CD14-positive monocyte (primary cell): Measurements from ENCODE around the gene TJAP1. TPM values are rescaled to one million over a fixed set of nuclear protein-coding genes. Genes with fewer than 3 reads are reported as not detected.
"Not testable (repeated sequence)": the region's sequence is repeated elsewhere in the genome, so short reads cannot be mapped to it uniquely, and the experiment has no call there.

Experiments
- DNase-seq, 3 donors: peaks; one replicate each; pipeline ENCODE4 v3.0.0-alpha.2; 2011 to 2022
- H2AFZ ChIP-seq: 2 replicates; pipeline ENCODE4 v1.6.0; 2012; ENCODE audit warnings: mild to moderate bottlenecking, low read depth, low read length, inconsistent platforms; ENCODE audit not compliant: insufficient read depth, poor library complexity, severe bottlenecking
- H3K27ac ChIP-seq, 2 donors: 1 replicate in 1 of 2; 2 replicates in 1 of 2; pipeline ENCODE4 v1.5.1; 2012 to 2013; ENCODE audit warnings: low read length in 2 of 2, control low read depth in 1 of 2, inconsistent platforms in 1 of 2, low read depth in 1 of 2, mild to moderate bottlenecking in 1 of 2
- H3K27me3 ChIP-seq, 2 donors: one replicate each; pipeline versions ENCODE4 v1.6.0 to v1.6.1; 2011 to 2013; ENCODE audit warnings: low read length in 2 of 2; ENCODE audit not compliant: control insufficient read depth in 2 of 2, insufficient read depth in 2 of 2
- H3K36me3 ChIP-seq, 2 donors: replicated peaks in 1 of 2; 1 replicate in 1 of 2; 2 replicates in 1 of 2; pipeline versions ENCODE4 v1.5.1 to v1.6.1; 2012 to 2013; ENCODE audit warnings: low read length in 2 of 2, control low read depth in 1 of 2, inconsistent platforms in 1 of 2, mild to moderate bottlenecking in 1 of 2; ENCODE audit not compliant: insufficient read depth in 2 of 2, control insufficient read depth in 1 of 2
- H3K4me1 ChIP-seq, 2 donors: 1 replicate in 1 of 2; 2 replicates in 1 of 2; pipeline versions ENCODE4 v1.5.1 to v1.6.1; 2012 to 2013; ENCODE audit warnings: low read length in 2 of 2, control low read depth in 1 of 2, inconsistent platforms in 1 of 2, mild to moderate bottlenecking in 1 of 2, moderate library complexity in 1 of 2; ENCODE audit not compliant: insufficient read depth in 2 of 2, control insufficient read depth in 1 of 2
- H3K4me2 ChIP-seq: replicated peaks from 2 replicates; pipeline ENCODE3; 2012; ENCODE audit warnings: low read length, moderate library complexity, mild to moderate bottlenecking; ENCODE audit not compliant: poor library complexity, severe bottlenecking; ENCODE audit errors: extremely low read depth
- H3K4me3 ChIP-seq, 3 experiments: fragments of 200-600 bp in 1 of 3; sonication (generic) in 1 of 3; replicated peaks in 1 of 3; 1 replicate in 2 of 3; 2 replicates in 1 of 3; pipeline ENCODE4 v1.5.1; 2011 to 2013; ENCODE audit warnings: low read length in 3 of 3, mild to moderate bottlenecking in 3 of 3, control low read depth in 2 of 3, low read depth in 2 of 3, inconsistent platforms in 1 of 3, moderate library complexity in 1 of 3
- H3K79me2 ChIP-seq: 2 replicates; pipeline ENCODE4 v1.6.0; 2012; ENCODE audit warnings: mild to moderate bottlenecking, control low read depth, inconsistent platforms, low read length, moderate library complexity; ENCODE audit not compliant: insufficient read depth
- H3K9ac ChIP-seq: 2 replicates; pipeline ENCODE4 v1.6.0; 2017; ENCODE audit warnings: low read length, mild to moderate bottlenecking; ENCODE audit not compliant: insufficient read depth, poor library complexity, severe bottlenecking
- H3K9me3 ChIP-seq, 2 donors: replicated peaks in 1 of 2; 1 replicate in 1 of 2; 2 replicates in 1 of 2; pipeline versions ENCODE4 v1.5.1 to v1.6.1; 2012 to 2013; ENCODE audit warnings: low read length in 2 of 2, control low read depth in 1 of 2; ENCODE audit not compliant: control insufficient read depth in 1 of 2, insufficient read depth in 1 of 2
- H4K20me1 ChIP-seq: 2 replicates; pipeline ENCODE4 v1.6.0; 2012; ENCODE audit warnings: mild to moderate bottlenecking, low read length, control low read depth, moderate library complexity; ENCODE audit not compliant: insufficient read depth
- H3K27ac Mint-ChIP-seq, 7 donors: one replicate each; pipeline ENCODE4 v1.8.0; 2020; ENCODE audit warnings: mild to moderate bottlenecking in 7 of 7, mixed read lengths in 7 of 7, moderate library complexity in 6 of 7, inconsistent platforms in 2 of 7
- H3K27me3 Mint-ChIP-seq, 3 donors: one replicate each; pipeline ENCODE4 v1.8.0; 2021 to 2022; ENCODE audit warnings: low read depth in 3 of 3, mild to moderate bottlenecking in 3 of 3, mixed read lengths in 3 of 3, moderate library complexity in 3 of 3, inconsistent platforms in 1 of 3
- H3K36me3 Mint-ChIP-seq, 2 donors: one replicate each; pipeline ENCODE4 v1.8.0; 2020; ENCODE audit warnings: mixed read lengths in 2 of 2, inconsistent platforms in 1 of 2, mild to moderate bottlenecking in 1 of 2
- H3K4me1 Mint-ChIP-seq: one replicate; pipeline ENCODE4 v1.8.0; 2020; ENCODE audit warnings: mild to moderate bottlenecking, mixed read lengths
- H3K4me3 Mint-ChIP-seq, 2 donors: one replicate each; pipeline ENCODE4 v1.8.0; 2020; ENCODE audit warnings: mild to moderate bottlenecking in 2 of 2, mixed read lengths in 2 of 2, moderate library complexity in 1 of 2
- H3K9me3 Mint-ChIP-seq, 7 donors: one replicate each; pipeline ENCODE4 v1.8.0; 2020 to 2022; ENCODE audit warnings: mixed read lengths in 7 of 7, mild to moderate bottlenecking in 6 of 7, moderate library complexity in 6 of 7, inconsistent platforms in 2 of 7
- WGBS: methylation state at CpG from one replicate; pipeline ENCODE4 v1.1.5; 2013; ENCODE audit warnings: missing lambda C conversion rate; ENCODE audit not compliant: insufficient coverage; 5-methylcytosine and 5-hydroxymethylcytosine counted together
- intact Hi-C, 2 donors: fragments of 100-400 bp; cut with micrococcal nuclease; formaldehyde crosslinking; loops; one replicate each; pipeline versions ENCODE4 v1.15.0 to v1.15.1; 2023
- polyA plus RNA-seq, 3 donors: library from polyadenylated mRNA; depleted of rRNA in 1 of 3; unstranded in 2 of 3; stranded (reverse) in 1 of 3; fragments of 300-500 nt in 2 of 3; fragments of >200 nt in 1 of 3; fragmentation: Illumina TruSeq in 2 of 3; gene quantifications; 1 replicate in 2 of 3; 2 replicates in 1 of 3; pipeline ENCODE4 v1.2.3, GENCODE V29; 2012 to 2021
- TF ChIP-seq, protein P1 (sequence below): fragments of 200-600 bp; IDR thresholded peaks from one replicate; pipeline ENCODE4 v1.8.0; 2022; ENCODE audit warnings: antibody characterized with exemption, mild to moderate bottlenecking

Gene TJAP1
- polyA plus RNA-seq, 3 donors = 3.2 to 43.4 (median 3.2) TPM

DNA sequence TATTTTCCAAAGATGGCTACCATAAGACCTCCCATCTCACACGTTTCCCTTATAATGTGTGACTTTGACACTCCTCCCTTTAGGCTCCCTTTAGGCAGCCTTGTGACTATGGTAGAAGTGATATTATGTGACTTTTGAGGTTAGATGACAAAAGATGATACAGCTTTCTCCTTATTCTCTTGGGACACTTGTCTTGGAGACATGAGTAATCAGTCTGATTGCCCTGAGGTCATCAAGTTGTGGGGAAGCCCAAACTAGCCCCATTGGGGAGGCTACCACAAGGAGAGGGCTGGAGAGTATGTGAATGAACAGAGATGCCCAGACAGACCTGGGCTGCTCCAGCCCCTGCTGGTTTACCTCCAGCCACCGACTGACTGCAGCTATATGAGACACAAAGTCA is 11.4 kb upstream of the TJAP1 start:
- Histone ChIP-seq H3K9me3 (no peaks in the 10 kb centered on the region), H2AFZ (no peak overlapping the region), H3K36me3 (no peaks in the 10 kb centered on the region), H3K27me3 (peaks cover 0 to 10% of the 10 kb centered on the region in 2 donors), H3K9ac (no peak overlapping the region), H3K27ac (no peak overlapping the region), H3K79me2 (no peaks in the 10 kb centered on the region), H4K20me1 (no peaks in the 10 kb centered on the region), H3K4me3 (no peak overlapping the region), H3K4me1 (no peaks in the 10 kb centered on the region), H3K4me2 (no peak overlapping the region)
- H3K36me3 Mint-ChIP-seq = no peaks in the 10 kb centered on the region
- intact Hi-C loops = no loop called here
- peak in 1 of 3 donors; percentile 56 for DNase-seq
- peaks cover 27 to 42% (median 34%) of the 10 kb centered on the region in 3 donors for H3K27me3 Mint-ChIP-seq
- WGBS = 80% methylated on average over 1 of the region's 2 CpGs
- H3K9me3 Mint-ChIP-seq = peaks cover 0 to 3% (median 0%) of the 10 kb centered on the region in 7 donors
- H3K27ac Mint-ChIP-seq = no peak overlapping the region
- H3K4me1 Mint-ChIP-seq = no peaks in the 10 kb centered on the region
- TF ChIP-seq, protein P1, sequence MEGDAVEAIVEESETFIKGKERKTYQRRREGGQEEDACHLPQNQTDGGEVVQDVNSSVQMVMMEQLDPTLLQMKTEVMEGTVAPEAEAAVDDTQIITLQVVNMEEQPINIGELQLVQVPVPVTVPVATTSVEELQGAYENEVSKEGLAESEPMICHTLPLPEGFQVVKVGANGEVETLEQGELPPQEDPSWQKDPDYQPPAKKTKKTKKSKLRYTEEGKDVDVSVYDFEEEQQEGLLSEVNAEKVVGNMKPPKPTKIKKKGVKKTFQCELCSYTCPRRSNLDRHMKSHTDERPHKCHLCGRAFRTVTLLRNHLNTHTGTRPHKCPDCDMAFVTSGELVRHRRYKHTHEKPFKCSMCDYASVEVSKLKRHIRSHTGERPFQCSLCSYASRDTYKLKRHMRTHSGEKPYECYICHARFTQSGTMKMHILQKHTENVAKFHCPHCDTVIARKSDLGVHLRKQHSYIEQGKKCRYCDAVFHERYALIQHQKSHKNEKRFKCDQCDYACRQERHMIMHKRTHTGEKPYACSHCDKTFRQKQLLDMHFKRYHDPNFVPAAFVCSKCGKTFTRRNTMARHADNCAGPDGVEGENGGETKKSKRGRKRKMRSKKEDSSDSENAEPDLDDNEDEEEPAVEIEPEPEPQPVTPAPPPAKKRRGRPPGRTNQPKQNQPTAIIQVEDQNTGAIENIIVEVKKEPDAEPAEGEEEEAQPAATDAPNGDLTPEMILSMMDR = no peak
- H3K4me3 Mint-ChIP-seq = no peak overlapping the region

DNA sequence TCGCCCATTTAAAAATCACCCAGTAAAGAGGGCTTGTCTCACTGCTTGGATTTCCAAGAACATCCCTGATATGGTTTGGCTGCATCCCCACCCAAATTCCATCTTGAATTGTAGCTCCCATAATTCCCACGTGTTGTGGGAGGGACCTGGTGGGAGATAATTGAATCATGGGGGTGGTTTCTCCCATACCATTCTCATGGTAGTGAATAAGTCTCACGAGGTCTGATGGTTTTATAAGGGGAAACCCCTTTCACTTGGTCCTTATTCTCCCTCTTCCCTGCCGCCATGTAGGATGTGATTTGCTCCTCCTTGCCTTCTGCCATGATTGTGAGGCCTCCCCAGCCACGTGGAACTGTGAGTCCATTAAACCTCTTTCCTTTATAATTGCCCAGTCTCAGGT is 10.1 kb upstream of the TJAP1 start:
- H2AFZ ChIP-seq, H3K9me3 Mint-ChIP-seq, H3K4me3 ChIP-seq, H3K36me3 ChIP-seq, H3K4me1 Mint-ChIP-seq, DNase-seq, intact Hi-C loops, H3K4me2 ChIP-seq, H3K4me1 ChIP-seq, H3K9me3 ChIP-seq, H3K36me3 Mint-ChIP-seq, H3K9ac ChIP-seq, H3K79me2 ChIP-seq, H3K27ac Mint-ChIP-seq, H3K27ac ChIP-seq, H4K20me1 ChIP-seq: not testable (repeated sequence)
- Mint-ChIP-seq H3K4me3 (peak overlapping the region in 1 of 2 donors; percentile 2), H3K27me3 (peaks cover 25 to 30% (median 26%) of the 10 kb centered on the region in 3 donors)
- WGBS = 80% methylated on average over 2 of the region's 5 CpGs
- H3K27me3 ChIP-seq = peaks cover 0 to 10% of the 10 kb centered on the region in 2 donors
